HT1080 (cell line): ENCODE measurements around the gene SLC1A7. TPM values are rescaled to one million over a fixed set of nuclear protein-coding genes. Genes with fewer than 3 reads are reported as not detected.

Experiments
- DNase-seq: peaks from one replicate; pipeline ENCODE4 v3.0.0-alpha.2; 2015; ENCODE audit warnings: low read depth
- total RNA-seq: library from RNA; depleted of rRNA; stranded (reverse); fragments of >200 nt; shearing (Covaris generic); gene quantifications from 2 replicates; pipeline ENCODE4 v1.2.3, GENCODE V29; 2014

The SLC1A7 gene
- total RNA-seq, 1 experiment from 2014 or later: not detected

- DNase-seq: no peak
Observed at GRCh38 chr1:53076721-53077598, 65.5 kb downstream of the SLC1A7 start.

DNA sequence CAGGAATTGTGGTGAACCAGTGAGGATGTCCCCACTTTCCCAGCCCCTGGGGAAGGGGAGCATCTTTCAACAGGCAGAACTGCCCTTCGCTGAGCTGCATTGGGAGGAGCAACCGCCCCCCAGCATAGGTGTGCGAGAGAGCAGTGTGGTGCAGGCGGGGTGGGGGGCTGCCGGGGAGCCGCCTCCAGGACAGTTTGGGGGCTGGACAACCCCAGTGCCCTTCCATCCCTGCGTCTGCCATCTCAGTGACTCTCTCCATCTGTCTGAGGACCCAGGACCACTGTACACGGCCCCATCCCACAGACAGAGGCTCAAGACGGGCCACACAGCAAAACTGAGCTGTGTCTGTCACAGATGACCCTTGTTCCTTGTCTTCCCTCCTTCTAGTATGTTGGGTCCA lies 66.3 kb downstream of the SLC1A7 start:
- DNase-seq: no peak

- no peak for DNase-seq
Observed at GRCh38 chr1:53075761-53076163, 66.7 kb downstream of the SLC1A7 start.

GRCh38 chr1:53075206-53075605 lies 67.2 kb downstream of the SLC1A7 start:
- no peak for DNase-seq

DNA sequence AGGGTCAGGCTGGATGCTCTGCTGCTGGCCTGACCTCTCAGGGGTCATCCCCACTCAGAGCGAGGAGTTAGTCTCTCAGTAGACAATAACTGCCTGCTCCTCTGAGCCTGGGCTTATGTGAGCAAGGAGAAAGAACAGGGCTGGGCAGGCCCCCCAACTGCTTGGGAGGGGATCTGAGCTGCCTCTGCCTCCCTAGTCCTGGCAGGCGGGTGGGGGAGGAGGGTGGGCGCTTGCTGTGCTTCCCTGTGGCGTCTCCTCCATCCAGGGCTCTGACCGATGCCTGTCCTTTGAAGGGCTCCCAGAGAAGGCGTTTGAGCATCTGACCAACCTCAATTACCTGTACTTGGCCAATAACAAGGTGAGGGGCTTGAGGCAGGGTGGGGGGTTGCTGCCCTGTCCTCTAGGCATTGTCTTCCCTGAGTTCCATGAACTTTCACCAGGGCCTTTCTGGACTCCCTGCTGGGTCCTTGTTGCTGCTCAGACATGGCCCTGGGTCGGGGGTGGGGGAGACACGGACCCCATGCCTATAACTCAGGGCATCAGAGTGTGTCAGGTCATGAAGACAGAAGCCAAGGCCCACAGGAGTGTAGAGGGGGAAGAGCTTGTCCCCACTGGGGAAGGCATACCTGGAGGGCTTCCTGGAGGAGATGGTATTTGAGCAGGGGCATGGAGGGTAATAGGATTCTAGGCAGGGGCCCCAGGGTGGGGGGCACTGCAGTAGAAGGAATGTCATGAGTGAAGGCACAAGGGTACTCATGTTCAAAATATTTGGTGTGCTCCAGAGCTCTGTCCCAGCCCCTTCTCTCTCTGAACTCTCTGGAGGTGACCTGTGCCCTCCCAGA lies 67.9 kb downstream of the SLC1A7 start:
- DNase-seq: no peak

- no peak for DNase-seq
Observed at GRCh38 chr1:53073868-53074311, 68.5 kb downstream of the SLC1A7 start.

GRCh38 chr1:53073287-53073686 lies 69.2 kb downstream of the SLC1A7 start:
- no peak for DNase-seq

- DNase-seq: no peak
Observed at GRCh38 chr1:53071915-53072314, 70.5 kb downstream of the SLC1A7 start.

GRCh38 chr1:53071167-53071865 lies 71.1 kb downstream of the SLC1A7 start:
- DNase-seq: no peak

- no peak for DNase-seq
Observed at GRCh38 chr1:53070621-53071020, 71.8 kb downstream of the SLC1A7 start.

DNA sequence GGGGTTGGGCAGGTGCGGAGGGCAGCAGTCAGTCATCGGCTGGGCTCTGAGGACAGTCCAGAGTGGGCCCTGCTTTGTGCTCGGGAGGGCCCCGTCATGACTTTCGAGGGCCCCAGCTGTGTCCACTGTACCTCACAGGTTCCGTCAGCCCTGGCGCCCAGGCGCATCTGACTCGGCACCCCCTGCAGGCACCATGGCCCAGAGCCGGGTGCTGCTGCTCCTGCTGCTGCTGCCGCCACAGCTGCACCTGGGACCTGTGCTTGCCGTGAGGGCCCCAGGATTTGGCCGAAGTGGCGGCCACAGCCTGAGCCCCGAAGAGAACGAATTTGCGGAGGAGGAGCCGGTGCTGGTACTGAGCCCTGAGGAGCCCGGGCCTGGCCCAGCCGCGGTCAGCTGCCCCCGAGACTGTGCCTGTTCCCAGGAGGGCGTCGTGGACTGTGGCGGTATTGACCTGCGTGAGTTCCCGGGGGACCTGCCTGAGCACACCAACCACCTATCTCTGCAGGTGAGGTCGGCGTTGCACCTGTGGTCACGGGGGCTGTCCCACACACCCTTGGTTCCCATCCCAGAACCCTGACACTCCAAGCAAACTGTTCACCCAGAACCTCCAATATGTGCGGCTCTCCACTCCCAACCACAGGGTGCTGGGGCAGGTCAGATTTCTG lies 72.6 kb downstream of the SLC1A7 start:
- DNase-seq: no peak

DNA sequence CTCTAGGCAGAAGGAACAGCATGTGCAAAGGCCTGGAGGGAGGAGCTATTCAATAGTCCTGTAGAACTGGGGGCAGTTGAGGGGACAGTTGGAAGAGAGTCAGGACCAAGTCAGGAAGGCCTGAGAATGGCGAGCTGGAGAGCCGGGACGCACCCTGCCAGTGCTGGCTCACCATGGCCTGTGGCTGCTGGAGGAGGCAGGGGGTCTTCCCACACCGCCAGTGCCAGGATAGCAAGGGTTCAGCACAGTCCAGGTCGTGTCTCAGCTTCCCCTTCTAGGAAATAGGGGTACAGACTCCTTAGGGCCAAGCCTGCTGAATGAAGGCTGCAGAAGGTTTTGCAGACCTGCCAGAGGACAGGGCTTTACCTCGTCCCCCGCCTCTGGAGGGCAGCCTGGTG lies 73.2 kb downstream of the SLC1A7 start:
- no peak for DNase-seq

- no peak for DNase-seq
Observed at GRCh38 chr1:53068314-53069099, 73.9 kb downstream of the SLC1A7 start.

- no peak for DNase-seq
Observed at GRCh38 chr1:53067886-53068285, 74.6 kb downstream of the SLC1A7 start.

DNA sequence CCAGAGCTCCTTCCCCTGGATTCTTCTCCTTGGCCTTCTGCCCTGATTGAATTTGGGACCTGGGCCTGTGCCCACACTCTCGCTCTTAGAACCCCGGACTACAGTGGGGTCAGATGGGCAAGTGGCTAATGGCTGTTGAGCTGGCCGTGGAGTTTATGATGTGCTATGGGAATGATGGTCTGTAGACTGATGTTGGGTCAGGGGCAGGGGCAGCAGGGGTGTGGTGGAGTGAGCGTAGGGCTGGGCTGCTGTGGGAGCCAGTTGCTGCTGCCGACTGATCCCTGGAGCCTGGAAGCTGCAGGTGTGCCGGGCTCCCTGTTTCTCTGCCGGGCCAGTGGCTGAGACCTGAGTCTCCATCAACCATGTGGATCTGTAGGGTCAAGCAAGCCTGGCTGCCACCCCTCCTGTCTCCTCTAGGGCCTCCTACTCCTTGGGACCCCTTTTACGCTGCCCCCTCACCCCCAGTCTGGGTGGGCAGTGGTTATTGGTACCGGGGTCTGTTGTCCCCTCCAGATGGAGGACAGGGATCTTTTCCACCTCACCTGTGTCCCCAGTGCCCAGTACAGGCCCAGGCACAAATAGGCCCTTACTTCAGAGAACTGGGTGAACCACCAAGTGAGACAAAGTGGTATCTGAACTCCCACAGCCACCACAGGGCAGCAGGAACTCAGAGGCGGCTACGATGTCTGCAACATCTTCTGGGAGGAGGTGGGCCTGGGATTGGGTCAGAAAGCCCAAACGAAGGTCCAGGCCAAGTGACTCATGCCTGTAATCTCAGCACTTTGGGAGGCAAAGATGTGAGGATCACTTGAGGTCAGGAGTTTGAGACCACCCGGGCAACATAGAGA lies 75.3 kb downstream of the SLC1A7 start:
- no peak for DNase-seq

GRCh38 chr1:53066488-53066887 lies 76.0 kb downstream of the SLC1A7 start:
- DNase-seq: no peak

DNA sequence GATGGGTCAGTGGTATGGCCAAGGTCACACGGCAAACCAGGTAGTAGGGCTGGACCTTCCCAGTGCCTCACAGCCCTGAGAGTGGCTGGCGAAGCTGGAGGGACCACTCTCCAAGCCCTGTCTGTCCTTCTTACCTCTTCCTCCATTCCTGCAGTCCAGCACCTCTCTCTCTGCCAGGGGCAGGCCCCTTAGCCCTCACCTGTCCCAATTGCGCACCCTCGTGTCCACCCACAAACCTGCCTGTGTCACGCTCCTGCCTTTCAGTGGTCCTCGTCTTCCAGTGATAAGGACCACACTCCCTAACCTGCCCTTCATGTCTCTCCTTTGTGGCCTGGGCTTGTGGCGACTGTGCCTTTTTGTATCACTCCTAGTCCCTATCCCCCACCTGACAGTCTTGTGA lies 77.0 kb downstream of the SLC1A7 start:
- no peak for DNase-seq

- DNase-seq: no peak
Observed at GRCh38 chr1:53063744-53064515, 78.5 kb downstream of the SLC1A7 start.
